ENCODE data around the gene GOLGA6D.

- TF ChIP-seq POU2F2 (IDR thresholded peaks at IDR 0.05; ENCODE audit: low read depth, low read length) (no peak), TAF1 (IDR thresholded peaks at IDR 0.05; ENCODE audit: low read depth, low read length) (no peak), POLR2AphosphoS5 (IDR thresholded peaks at IDR 0.05; ENCODE audit: low read depth, low read length) (no peak), POLR2A (IDR thresholded peaks at IDR 0.05; ENCODE audit: low read depth, low read length) (no peak), PAX5 (IDR thresholded peaks at IDR 0.05; ENCODE audit: insufficient read depth, low read length, severe bottlenecking) (no peak), SPI1 (IDR thresholded peaks at IDR 0.05; ENCODE audit: low read depth, low read length) (no peak)
Measured at GRCh38 chr15:75235051-75235673, 47.5 kb upstream of the GOLGA6D start.
